ENCODE data around the gene BSDC1.
"Not testable (repeated sequence)": the region's sequence is repeated elsewhere in the genome, so short reads cannot be mapped to it uniquely, and the experiment has no call there.

- TF ChIP-seq EP300 (IDR thresholded peaks at IDR 0.05; ENCODE audit: borderline replicate concordance in 1 of 2, low read depth in 1 of 2, low read length in 1 of 2): not testable (repeated sequence)
- TF ChIP-seq, protein P1, sequence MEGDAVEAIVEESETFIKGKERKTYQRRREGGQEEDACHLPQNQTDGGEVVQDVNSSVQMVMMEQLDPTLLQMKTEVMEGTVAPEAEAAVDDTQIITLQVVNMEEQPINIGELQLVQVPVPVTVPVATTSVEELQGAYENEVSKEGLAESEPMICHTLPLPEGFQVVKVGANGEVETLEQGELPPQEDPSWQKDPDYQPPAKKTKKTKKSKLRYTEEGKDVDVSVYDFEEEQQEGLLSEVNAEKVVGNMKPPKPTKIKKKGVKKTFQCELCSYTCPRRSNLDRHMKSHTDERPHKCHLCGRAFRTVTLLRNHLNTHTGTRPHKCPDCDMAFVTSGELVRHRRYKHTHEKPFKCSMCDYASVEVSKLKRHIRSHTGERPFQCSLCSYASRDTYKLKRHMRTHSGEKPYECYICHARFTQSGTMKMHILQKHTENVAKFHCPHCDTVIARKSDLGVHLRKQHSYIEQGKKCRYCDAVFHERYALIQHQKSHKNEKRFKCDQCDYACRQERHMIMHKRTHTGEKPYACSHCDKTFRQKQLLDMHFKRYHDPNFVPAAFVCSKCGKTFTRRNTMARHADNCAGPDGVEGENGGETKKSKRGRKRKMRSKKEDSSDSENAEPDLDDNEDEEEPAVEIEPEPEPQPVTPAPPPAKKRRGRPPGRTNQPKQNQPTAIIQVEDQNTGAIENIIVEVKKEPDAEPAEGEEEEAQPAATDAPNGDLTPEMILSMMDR (IDR thresholded peaks at IDR 0.05): not testable (repeated sequence)
These were observed 38.5 kb downstream of the BSDC1 start for GRCh38 chr1:32355778-32356177.

Data from SK-N-SH (cell line).